ENCODE data around the gene ANKS1B.
"Not testable (repeated sequence)": the region's sequence is repeated elsewhere in the genome, so short reads cannot be mapped to it uniquely, and the experiment has no call there.

ANKS1B gene

DNA sequence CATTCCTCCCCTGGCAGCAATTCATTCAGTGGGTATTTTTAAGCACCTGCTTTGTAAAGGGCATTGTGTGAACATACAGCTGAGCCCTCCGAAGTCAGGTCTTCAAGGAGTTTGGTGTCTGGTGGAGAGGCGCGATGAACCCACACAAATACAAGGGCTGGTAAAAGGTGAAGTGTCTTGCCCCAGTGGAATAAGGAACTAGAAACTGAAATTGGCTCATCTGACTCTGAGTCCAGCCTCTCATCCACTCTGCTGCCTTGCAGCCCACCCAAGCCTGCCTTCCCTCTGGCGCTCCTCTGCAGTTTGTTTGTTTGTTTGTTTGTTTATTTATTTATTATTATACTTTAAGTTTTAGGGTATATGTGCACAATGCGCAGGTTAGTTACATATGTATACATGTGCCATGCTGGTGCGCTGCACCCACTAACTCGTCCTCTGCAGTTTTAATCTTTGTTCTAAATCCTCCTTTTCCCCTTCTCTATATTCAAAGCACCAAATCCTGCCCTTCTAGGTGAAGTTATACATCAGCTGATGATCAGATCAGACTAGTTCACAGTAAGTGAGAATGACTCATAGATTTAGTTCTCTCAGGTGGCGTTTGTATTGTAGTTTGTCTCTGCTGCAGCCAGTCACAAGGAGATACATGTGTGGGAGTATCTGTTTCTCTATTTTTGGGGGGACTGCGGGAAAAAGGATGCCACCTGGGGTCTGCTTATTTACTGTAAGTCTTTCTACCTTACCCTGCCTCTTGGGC lies 945.2 kb downstream of the ANKS1B start:
- no peak for DNase-seq

DNA sequence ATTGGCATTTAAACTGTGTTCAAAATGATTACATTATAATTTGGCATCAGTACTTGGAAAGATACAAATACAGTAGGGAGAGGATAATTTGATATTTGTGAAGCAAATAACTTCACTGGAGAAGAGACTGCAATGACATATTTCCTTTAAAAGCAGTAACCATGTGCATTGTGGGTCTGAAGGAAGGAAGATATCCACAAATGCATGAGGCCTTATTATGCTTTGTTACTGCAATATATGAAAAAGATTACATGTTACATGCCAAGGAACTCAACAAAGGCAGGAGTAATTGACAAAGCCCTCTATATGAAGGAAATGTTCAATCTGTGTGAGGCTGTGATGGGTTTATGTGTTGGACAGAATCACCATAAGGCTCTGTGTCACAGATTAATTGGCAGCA lies 948.2 kb downstream of the ANKS1B start:
- DNase-seq: no peak

DNA sequence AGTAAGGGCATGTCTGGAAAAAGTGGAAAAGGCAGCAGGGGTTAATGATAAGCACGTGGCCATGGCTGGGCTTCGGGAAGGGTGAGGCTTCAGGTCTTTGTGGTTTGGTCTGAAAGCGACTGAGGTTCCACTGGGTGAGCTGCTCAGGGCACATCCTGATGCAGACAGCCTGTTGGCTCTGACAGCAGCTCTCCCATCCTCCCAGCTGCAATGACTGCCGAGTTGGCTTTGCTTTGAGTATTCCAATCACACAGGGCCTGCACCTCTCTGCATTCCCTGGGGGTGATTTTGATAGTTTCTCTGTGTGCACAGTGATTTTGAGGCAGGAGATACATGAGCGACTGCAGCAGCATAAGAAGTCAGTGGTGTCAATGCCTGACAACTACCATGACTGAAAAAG lies 948.9 kb downstream of the ANKS1B start:
- no peak for DNase-seq

DNA sequence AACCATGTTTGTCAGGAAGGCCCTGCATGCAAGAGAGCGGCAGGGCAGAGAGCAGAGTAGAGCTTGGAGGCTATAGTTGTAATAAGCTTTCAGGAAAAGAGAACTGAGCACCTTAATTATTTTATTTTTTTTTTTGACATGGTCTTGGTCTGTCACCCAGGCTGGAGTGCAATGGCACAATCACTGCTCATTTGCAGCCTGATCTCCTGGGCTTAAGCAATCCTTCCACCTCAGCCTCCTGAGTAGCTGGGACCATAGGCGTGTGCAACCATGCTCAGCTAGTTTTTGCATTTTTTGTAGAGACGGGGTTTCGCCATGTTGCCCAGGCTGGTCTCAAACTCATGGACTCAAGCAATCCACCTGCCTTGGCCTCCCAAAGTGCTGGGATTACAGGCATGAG lies 950.5 kb downstream of the ANKS1B start:
- DNase-seq: not testable (repeated sequence)

DNA sequence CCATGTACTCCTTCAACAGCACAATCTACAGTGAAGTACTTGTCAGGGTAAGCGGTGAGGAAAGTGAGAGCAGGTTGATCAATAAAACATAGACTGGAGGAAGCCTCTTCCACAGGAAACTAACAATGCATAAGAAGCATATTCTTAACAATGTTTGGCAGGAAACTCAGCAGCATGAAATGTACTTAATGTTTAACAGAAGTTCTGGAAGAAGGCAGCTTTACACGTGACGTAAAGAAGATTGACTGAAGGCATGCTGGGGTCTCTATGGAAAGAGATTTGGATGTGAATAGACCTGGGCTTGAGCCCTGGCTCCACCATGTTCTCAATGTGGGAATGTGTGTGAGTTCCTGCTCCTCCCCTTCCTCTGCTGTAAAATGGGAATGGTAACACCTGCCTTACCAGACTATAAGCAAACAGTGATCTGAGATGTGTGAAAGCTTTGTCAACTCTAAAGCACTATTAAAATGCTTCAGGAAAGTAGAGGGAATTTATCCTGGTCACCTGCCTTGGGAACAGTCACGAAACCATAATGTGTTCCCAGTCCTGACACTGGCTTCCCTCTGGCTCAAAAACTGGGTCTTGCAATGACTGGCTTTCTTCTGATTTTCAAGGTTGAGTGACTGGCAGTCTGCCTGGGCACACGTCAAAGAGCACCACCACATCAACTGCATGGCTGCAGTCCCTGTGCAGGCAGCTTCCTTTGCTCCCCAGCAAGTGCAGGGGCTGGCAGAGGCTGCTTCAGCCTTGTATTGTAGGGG lies 955.0 kb downstream of the ANKS1B start:
- DNase-seq: no peak

DNA sequence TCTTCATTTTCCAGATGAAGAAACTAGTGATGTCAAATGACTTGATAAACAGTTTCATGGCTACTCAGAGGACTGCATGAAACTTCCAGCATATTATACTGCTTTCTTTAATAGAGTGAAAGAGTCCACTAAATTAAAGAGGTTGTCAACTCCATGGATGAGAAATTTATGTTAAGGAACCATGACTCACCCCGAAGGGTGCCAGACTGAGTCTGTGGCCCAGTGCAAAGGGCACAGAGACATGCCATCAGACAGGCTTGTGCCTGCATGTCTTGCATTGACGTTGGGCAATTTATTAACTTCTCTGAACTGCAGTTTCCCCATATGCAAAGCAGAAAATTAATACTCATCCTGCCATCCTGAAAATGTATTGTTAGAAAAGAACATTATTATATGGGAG lies 957.3 kb downstream of the ANKS1B start:
- no peak for DNase-seq

DNA sequence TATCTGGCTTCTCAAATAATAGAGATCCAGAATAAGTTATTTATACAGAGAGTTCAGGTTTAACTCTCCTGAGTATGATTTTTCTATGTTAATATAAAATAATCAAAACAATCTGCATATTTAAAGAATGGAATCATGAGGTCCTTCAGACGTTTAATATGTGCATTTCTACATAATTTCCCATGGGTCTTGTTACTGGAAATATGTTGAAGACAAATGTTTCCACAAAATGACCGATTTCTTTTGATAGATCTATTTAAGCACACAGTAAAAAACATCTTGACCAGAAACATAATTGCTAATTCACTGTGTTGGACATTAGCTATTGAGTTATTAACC lies 957.7 kb downstream of the ANKS1B start:
- no peak for DNase-seq

DNA sequence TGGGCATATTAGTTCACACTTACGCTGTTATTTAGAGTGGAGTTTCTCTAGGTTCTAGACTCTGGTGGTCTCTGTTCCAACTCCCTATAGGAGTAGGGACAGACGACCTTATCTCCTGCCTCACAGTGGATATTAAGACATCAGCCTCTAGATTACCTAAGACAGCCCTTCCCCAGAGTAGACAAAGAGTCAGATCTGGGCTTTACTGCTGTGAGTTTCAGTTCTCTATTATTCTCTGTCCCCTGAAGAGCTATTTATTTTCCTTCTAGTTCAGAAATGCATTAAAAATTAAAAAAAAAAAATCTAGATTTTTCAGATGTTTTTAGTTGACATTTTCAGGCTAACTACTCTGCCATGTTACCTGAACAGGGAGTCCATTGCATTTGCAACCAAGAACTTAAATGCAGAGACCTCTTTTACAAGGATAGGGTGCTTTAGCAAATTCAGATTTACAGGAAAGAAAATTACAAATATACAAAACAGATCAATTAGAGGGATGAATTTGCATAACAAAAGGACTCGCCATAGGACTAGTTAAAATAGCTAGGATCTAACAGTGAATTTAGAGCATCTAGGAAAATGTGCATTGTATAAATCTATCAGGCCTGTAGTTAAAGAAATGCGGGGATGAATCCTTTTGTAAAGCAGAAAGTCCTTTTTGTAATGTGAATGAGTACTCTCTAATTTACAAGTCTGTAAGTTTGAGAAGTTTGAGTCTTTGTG lies 958.2 kb downstream of the ANKS1B start:
- DNase-seq: no peak

DNA sequence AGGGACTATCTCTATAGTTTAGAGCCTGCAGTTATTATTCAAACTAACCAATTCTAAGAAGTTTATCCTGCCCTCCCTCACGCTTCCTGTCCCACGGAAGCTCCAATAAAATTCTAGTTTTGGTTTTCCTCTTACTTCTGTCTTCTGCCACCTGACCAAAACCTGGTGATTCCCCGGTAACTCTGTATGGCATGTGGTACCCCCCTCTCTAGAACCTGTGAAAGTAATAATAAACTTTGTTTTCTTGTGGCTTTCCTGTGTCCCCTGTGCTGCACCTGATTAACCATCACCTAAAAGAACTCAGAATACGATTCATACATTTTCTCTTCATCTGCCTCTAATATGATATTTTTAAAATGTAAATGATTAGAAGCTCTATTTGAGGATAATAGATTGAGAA lies 959.9 kb downstream of the ANKS1B start:
- DNase-seq: no peak

DNA sequence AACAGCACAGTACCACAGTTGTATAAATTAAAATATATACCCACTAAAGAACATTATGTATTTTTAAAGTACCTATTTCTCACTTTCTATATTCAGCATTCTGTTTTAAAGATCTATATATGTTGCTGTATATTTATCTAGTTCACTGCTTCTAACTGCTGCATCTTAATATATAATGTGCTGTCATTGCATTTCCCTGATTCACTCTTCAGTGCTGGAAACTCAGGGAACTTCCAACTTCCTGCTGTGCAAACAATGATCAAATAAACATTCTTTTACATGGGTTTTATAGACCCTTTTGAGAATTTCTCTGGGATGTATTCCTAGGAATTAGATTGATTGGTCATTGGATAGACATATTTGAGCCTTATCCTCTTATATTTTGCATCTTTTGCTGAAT lies 960.5 kb downstream of the ANKS1B start:
- no peak for DNase-seq

DNA sequence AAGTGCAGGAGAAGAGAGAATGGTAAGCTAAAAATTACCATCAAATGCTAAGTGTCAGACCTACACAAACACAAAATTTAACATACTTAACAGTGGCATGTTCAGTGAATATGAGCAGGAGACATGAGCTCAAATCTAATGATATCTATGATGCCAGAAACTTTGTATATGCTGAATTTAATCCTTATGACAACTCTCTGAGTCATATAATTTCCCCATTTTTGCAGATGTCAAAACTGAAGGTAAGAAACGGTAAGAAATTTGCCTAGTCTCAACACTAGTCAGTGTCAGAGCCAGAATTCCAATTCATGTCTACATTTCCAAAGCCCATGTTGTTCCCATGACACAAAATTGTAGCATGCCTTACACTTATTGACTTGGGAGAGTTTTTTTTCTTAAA lies 963.9 kb downstream of the ANKS1B start:
- DNase-seq: no peak

DNA sequence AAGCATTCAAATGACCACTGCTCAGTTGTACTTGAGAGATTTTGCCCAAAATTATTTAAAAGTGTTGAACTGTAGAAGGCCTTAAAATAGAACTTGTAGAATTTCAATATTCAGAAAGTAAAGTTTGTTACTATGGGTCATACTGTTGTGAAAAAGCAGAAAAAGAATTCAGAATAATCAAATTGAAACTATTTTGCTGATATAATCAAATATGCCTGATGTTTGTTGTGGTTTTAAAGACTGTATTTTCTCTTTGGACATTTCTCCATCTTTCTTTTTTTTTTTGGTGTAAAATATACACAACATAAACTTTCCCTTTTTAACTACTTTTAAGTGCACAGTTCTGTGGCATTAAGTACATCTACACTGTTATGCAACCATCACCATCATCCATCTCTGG lies 964.9 kb downstream of the ANKS1B start:
- no peak for DNase-seq

DNA sequence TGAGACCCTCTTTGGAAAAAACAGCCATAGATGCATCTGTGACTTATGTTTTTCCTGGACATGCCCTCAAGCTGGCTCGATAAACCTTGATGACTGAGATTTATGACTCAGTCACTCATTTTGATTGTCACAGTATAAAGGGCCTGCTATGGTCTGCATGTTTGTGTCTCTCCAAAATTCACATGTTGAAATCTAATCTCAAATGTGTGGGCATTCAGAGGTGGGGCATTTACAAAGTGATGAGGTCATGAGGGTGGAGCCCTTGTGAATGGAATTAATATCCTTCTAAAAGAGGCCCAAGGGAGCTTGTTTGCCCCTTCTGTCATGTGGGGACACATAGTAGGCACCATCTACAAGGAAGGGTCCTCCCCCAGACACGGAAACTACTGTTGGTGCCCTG lies 966.8 kb downstream of the ANKS1B start:
- DNase-seq: no peak

DNA sequence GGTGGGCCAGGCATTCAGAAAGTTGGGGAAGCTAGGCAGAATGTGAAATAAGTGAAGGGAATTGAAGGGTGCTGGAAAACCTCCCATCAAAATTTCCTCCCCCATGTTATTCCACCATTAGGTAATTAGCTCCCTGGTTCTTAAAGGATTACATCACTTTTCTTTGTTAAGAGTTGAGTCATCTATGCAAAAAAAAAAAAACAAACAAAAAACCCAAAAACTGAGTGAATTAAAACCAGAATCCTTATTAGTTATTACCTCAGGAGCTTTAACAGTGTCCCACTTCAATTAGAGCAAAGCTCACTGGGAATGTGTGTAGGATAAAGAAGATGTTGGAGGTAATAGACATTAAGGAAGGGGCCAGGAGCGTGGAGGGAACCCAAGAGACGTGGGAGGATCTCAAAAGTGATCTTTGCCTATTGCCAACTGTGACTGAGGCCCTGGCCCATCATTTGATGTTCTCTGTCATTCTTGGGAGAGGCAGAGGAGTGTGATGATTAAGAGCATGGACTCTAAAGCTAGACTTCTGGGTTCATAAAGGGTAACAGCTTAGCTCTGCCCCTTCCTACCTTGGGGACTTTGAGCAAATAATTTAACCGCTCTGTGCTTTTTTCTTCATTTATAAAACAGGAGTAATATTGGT lies 975.0 kb downstream of the ANKS1B start:
- DNase-seq: no peak

DNA sequence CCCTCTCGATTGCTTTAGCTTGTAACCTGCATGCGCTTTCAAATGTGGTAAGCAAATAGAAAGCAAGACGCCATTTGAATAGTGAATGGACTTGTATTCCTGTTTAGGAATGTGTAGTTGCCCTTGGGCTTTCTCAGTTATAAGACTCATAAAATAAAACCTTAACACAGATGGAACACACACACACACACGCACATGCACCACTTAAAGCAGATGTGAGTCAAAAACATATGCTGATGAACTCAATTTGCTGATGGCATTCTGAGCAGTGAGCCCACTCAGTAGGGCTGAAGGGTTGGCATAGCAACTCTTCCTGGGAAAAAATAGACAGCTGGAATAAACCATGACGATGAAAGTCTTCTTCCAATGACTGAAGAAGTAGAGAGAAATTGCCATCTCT lies 979.1 kb downstream of the ANKS1B start:
- DNase-seq: no peak

DNA sequence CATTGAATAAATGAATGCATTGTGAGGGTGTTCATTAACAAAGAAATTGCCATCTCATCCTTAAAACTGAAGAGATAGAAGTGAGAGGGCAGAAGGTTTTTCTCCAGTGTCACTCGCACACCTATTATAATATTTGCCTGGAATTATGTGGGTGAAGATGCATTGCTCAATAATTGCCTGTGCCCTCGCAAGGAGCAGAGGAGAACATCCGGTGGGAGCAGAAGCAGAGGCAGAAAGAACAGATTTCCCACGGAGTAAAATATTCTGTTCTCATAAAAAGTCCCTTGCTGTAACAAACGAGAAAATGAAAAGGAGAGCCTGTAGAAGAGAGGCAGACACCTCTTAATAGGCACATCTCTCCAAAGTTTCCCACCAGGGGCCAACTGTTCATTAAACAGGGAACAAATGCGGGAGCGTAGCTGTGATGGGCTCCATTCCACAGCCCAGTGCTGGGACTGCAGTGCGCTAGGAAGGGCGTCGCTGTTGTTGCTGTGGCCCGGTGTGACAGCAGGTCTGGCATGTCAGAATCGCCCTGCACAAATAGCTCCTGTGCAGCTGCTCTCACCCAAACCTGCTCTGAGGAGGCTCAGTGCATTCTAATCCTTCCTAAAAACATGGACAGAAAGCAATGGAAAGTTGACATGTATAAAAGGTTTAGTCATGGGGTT lies 979.8 kb downstream of the ANKS1B start:
- DNase-seq: no peak

DNA sequence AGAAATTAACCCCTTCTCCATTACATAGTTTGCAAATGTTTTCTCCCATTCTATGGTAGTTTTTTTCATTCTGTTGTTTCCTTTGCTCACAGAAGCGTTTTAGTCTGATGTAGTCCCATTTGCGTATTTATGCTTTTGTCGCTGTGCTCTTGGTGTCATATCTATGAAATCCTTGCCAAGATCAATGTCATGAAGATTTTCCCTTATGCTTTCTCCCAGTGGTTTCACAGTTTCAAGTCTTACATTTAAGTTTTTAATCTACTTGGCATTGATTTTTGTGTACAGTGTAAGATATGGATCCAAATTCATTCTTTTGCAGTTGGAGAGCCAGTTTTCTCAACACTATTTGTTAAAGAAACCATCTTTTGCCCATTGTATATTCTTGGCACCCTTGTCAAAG lies 982.0 kb downstream of the ANKS1B start:
- DNase-seq: no peak

DNA sequence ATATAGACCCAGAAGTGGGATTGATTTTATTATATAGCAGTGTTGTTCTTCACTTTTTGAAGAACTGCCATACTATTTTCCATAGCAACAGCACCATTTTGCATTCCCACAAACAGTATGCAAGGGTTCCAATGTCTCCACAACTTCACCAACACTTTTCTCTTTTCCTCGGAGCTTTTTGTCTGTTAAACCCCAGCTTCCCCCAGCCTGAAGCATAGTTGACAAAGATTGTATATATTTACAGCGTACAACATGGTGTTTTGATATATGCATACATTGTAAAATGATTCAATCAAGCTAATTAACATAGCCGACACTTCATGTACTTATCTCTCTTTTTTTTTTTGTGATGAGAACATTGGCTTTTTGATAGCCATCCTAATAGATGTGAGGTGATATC lies 982.6 kb downstream of the ANKS1B start:
- DNase-seq: no peak

DNA sequence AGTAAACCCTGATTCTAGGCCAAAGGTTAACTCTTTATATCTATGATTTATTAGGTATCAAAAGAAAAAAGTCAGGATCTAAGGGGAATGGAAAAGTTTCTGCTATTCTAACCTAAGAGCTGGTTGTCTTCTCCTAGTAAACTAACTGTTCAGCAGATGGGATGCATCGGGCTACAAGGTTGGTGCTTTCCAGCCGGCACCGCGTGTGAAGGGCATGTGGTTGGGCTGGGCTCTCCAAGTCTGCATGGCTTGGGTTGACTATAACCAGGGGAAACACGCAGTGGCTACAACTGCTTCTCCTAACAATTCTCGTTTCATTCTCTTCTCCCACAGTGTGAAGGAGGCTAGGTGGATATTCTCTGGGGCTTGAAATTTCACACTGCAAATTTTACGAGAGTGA lies 985.2 kb downstream of the ANKS1B start:
- DNase-seq: no peak

DNA sequence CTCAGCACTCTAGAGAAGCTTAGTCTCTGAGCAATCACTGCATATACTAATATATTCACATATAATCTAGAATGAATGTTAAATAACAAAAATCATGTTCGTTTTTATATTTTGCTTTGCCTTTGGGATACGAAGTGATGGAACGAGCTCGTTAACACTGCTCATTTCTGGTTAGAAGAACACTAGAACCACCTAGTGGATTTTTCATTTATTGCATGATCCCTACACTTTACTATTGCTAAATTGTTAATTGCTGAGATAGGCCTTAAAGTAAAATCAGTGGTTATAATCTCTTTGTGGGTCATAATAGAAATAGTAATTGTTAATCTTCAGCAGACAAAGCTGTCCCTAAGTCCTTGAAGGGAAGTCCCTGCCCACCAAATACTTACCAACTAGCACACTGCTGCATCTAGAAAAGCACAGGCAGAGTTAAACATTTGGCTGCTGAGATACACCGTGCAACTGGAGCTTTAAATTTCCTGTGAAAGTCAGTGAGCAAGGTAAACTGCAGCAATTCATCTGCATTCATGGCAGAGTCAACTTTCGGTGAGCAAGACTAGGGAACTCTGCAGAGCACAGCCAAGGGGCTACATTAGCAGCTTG lies 985.9 kb downstream of the ANKS1B start:
- peak; percentile 69 for DNase-seq

DNA sequence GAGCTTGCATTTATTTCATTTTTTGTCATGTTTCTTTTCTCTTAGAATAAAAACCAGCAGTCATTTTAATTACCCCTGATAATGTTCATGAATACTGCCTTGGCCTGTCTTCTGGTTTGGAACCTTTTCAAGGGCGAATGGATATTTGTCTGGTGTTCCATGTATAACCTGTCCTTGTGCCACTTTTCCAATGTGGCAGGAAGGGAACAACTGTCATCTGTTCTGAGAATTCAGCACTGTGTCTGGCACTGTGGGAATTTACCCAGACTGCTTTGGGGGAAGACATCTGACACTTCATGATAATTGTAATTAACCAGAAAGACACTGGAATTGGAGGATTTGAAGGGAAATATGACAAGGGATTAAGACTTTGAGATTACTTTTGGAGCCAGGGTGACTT lies 986.8 kb downstream of the ANKS1B start:
- DNase-seq: no peak

DNA sequence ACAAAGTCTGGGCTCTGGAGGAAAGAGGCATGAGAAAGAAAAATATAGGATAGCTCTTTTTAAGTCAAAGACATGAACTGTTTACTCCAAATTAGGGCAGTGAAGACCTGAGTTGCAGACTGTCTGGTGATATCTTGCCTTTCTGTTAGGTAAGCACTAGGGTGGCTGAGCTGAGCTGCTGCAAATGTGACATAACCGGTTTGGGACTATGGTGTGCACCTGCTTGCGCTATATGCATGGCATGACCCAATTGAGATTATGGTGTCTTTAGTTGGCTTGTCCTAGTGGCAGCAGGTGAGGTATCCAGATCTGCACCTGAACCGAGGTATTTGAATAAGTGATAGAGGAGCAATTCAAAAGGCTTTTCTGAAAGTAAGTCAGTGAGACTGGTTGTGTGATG lies 994.1 kb downstream of the ANKS1B start:
- DNase-seq: peak; percentile 66

DNA sequence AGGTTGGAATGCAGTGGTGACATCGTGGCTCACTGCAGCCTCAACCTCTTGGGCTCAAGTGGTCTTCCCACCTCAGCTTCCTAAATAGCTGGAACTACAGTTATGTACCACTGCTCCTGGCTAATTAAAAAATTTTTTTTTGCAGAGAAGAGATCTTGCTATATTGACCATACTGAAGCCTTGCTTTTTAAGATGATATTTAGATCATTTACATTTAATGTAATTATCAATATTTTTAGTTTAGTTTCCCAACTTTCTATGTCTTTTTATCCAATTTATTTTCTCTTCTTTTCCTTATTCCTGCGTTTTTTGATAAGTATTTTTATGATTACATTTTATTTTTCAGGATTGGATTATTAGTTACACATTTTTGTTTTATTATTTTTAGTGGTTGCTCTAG lies 999.6 kb downstream of the ANKS1B start:
- DNase-seq: no peak
